NCI-H1105 treated with DMSO at 0.1 percent for 48 hours (cell line): ENCODE data around the gene TIMM44.
A peak's percentile ranks its signal among the peaks of the same experiment; 100 is the strongest.
"Not testable (repeated sequence)": the region's sequence is repeated elsewhere in the genome, so short reads cannot be mapped to it uniquely, and the experiment has no call there.

Experiments
- DNase-seq: peaks from one replicate; lab custom pipeline; 2025; lab: John Stamatoyannopoulos, UW

The TIMM44 gene

DNA sequence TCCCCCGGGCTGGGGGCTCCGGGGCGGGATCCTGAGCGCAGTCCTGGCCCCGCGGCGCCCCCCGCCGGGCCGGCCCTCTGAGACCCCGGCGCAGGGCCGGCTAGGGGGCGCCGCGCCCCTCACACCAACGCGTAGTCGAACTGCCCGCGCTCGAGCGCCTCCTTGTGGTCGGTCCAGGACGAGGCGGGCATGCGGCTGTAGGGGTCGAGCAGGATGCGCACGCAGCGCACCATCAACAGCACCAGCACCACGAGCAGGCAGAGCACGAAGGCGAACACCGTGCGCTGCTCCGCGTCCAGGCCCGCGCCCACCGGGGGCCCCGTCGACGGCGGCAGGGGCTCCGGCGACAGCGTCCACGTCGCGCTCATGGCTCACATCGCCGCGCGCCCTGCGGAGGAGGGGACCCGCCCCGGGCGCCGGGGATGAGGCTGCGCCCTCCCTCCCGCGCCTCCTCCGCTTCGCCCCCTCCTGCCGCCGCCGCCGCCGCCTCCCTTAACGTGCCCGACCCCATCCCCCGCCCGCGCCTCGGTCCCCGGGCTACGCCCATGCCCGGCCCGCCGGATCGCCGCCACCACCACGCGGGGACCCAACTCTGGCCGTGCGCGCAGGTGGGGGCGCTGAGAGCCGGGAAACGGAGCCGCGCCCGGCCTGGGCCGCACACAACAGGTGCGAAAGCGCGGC lies 18.2 kb downstream of the TIMM44 start:
- peak; percentile 74 for DNase-seq

DNA sequence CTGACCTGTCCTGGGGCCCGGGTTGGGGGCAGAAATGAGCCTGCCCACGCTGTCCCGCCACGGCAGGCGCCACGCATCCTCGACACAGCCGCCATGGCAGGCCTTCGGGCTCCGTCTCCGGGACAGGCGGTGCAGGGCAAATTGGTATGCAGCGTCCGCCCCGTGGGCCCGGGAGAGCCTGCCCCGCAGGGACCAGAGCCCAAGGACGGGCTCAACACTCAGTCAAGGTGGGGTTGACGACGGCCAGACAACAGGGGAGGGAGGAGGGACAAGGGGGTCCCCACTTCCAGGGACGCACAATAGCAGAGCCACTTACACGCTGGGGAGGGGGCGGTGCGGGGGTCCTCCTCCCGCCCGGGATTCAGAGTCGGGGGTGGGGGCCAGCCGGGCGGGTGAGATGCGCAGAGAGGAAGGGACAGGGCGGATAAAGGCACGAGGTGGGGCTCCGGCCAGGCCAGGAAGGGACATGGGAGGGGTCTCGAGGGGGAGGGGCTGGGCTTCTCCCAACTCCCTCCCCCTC lies 18.8 kb downstream of the TIMM44 start:
- DNase-seq = no peak

DNA sequence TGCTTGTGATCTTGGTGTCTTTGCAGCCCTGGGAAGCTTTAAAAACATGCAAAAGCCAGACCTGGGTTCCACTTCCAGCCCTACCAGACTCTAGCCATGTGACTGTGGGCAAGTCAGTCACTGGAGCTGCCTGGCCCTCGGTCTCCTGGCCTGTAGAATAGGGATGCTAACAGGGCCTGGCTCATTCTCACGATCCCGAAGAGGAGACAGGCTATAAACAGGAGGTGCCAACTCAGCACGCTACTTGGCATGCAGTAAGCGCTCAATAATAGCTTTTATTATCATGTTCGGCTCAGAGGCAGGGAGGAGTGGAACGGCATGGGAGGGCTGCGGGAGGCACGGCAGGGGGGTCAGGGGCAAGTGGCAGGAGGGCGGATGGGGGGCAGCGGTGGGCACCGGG lies 19.2 kb downstream of the TIMM44 start:
- no peak for DNase-seq

DNA sequence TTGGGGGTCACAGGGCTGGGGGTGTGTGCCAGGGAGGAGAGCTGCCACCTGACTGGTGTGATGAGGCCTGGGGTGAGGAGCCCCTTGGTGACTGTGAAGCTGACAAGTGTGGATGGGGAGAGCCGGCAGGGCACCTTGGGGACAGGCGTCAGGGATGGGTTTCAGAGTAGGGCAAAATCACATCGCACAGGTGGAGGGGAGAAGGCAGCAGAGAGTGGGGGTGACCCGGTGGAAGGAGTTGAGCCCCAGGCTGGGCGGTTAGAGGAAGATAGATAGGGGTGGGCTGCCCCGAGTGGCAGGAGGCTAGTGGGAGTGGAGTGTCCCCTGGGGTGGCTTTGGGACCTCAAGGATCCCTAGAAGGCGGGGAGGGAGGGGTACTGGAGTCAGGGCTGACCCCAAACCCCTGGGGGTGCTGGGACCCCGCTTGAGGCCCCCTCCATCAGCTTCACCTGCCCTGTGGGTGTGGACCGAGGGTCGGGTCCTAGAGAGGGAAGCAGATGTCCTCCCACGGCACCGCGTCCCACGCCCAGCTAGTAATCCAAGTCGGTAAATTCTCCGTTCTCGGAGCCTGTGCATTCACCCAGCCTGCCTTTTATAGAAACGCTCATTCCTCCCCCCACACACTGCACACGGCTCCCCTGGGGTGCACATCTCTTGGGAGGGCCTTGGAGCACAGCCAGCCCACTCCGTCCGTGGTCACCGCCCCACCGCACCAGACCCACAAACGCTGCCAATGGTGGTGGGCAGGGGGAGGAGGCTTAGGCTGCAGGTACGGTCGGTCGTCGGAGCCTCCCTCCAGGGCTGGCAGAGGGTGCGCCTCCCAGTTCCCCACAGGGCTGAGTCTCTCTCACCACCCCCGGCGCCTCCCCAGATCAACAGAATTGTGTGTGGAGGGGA lies 19.9 kb downstream of the TIMM44 start:
- no peak for DNase-seq

DNA sequence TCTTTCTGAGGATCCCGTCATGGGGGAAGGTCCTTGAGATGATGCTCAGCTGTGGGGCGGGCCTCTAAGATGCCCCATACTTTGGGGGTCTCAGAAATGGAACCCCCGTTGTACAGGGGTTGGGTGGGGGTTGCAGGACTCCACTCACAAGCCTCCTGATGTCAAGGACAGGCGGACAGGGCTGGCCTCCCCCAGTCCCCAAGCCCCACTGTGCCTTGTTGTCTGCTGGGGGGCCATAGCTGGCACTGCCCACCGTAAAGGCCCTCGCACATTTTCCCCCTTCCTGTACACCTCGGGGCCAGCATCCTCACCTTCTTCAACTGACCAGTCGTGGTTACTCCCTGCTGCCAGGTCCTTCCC lies 20.6 kb downstream of the TIMM44 start:
- DNase-seq = no peak

DNA sequence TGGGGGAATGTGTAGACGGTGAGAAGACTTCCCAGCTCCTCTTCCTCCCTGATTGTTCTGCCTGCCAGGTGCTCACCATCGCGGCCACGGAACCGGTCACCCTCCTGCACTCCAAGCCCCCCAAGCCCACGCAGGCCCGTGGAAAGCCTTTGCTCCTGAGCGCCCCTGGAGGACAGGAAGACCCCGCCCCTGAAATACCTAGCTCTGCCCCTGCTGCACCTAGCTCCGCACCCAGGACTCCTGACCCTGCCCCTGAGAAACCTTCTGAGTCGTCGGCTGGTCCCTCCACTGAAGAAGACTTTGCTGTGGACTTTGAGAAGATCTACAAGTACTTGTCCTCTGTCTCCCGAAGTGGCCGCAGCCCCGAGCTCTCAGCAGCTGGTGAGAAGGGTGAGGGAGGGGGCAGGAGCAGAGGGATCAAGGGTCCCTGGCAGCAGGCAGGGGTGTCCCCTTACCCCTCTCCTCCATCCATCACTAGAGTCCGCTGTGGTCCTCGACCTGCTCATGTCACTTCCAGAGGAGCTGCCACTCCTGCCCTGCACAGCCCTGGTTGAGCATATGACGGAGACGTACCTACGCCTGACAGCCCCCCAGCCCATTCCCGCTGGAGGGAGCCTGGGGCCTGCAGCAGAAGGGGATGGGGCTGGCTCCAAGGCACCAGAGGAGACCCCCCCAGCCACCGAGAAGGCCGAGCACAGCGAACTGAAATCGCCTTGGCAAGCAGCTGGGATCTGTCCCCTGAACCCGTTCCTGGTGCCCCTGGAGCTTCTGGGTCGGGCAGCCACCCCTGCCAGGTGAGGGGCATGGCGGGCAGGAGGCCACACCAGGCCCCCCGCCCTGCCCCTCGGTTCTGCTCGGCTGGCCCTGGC lies 21.3 kb downstream of the TIMM44 start:
- no peak for DNase-seq

DNA sequence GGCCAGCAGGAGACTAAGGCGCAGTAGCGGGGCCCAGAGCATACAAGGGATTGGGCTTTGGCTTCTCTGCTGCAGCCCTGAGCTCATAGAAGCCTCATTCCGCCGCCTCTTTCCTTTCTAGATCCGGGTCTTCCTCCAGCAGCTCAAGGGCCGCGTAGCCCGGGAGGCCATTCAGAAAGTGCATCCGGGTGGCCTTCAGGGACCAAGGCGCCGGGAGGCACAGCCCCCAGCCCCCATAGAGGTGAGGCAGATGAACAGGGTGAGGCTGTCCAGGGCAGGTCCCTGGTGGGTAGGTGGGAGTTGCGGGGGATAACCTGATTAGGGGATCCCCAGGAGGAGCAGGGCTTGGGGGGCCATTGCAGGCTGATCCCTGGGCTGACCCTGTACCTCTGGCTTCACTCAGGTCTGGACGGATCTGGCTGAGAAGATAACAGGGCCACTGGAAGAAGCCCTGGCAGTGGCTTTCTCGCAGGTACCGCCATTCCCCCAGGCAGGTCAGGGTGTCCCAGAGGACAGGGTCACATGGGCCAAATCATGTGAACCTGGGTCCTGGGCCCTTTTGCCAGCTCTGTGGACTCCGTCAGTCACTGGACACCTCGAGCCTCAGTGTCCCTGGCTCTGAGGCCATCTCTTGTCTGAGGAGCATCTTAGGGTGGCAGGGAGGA lies 22.0 kb downstream of the TIMM44 start:
- DNase-seq = peak; percentile 40

DNA sequence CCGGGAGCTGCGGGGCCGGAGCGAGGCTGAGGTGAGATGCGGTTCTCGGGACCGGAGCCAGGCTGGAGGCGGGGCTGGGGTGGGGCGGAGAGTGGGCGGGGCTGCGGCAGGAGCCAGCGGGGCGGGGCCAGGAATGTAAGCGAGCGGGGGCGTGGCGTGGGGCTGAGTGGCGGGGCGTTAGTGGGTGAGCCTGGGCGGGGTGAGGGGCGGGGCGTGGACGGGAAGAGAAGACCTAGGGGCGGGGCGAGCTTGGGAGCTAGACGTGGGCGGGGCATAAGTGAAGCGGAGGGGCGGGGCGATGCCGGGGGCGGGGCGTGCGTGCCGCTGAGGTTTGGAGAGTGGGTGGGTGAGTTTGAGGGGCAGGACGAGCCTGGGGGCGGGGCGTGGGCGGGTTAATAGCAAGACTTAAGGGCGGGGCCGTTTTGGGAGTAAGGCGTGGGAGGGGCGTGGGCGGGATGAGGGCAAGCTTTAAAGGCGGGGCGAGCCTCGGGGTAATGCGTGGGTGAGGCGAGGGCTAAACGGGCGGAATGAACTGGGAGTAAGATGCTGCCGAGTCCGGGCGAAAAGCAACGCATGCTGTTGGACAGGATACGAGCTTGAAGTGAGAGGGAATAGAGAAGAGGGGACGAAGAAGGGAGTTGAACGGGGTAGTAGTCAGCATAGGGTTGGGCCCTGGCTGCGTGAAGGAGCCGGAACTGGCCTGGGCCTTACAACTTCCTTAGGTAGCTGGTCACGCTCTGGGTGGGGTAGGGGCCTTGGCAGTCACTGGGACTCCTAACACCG lies 22.8 kb downstream of the TIMM44 start:
- peak; percentile 95 for DNase-seq

DNA sequence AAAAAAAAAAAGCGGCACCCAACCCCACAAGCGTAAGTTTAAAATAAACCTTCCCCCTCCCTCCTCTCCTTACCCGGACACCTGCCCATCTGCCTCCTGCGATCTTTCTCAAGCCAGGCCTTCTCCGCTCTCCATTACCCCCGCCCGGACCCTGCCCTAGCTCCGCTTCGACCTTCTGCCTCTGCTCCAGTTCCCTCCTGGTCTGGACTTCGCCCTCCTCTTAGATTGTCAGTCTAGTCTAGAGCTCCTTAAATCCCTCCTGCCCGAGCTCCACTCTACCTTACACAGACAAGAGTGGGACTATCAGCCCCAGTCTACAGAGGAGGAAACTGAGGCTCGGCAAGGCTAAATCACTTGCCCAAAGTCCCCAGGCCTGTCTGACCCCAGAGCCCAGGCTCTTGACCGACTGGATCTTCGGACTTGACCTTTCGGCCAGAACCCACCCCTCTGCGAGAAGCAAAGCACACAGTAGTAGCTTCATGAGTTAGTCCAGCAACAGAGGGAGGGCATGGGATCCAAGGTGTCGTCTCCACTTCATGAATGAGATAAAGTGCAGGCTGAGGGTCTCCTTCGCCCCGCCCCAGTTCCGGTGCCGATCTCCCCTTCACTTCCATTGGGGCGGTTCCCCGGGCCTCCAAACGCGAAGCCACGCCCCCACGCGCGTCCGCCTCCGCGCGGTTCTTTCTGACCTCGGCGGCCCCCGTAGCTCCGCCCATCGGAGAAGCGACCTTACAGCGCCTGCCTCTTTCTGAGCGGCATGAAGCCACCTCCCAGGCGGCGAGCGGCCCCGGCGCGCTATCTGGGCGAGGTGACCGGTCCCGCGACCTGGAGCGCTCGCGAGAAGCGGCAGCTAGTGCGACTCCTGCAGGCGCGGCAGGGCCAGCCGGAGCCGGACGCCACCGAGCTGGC lies 23.6 kb downstream of the TIMM44 start, which contains the start of gene SNAPC2:
TSS of gene SNAPC2 (plus strand) at position 729 of the 909 bp plus-strand sequence. CDS start at position 758, 29 bp downstream.
- peak; percentile 90 for DNase-seq

DNA sequence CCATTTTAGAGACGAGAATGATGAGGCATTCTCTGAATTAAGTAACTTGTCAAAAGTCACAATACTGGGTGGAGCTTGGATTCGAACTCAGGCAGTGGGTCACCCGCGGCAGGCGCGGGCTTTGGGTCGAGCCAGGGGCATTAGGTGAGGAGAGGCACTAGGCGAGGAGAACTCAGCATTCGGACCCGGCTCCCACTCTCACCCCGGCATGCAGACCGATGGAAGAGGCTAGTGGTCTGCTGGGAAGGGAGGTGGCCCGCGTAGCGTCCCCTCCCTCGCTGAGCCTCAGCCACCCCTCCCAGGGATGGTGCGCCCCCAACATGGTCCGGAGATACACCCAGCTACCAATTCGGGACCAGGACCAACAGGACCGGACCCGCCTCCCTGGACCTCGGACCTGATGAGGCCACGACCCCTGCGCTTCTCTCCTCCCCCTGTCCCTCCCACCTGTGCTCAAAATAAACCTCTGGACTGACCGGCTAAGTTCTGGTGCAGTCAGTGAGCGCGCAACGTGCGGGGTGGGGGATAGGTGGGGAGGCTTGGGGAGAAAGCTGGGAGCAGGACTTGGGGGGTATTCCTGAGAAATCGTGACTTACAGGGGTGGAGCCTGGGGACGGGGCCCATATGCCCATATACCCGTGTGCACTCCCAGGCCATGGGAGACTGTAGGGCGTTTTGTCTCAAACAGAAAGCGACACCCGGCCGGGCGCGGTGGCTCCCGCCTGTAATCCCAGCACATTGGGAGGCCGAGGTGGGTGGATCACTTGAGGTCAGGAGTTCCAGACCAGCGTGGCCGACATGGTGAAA lies 24.6 kb downstream of the TIMM44 start:
- no peak for DNase-seq

DNA sequence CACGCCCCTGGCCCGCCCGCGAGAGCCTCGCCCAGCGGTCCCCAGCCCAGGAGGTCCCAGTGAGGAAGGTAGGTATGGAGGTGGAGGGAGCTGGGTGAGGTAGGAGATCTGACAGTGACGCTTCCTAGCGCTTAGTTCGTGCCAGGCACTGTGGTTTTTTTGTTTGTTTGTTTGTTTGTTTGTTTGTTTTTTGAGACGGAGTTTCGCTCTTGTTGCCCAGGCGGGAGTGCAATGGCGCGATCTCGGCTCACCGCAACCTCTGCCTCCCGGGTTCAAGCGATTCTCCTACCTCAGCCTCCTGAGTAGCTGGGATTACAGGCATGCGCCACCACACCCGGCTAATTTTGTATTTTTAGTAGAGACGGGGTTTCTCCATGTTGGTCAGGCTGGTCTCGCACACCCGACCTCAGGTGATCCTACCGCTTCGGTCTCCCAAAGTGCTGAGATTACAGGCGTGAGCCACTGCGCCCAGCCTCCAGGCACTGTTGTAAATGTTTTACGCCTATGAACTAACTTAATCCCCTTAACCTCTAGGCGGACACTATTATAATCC lies 25.3 kb downstream of the TIMM44 start:
- not testable (repeated sequence) for DNase-seq

DNA sequence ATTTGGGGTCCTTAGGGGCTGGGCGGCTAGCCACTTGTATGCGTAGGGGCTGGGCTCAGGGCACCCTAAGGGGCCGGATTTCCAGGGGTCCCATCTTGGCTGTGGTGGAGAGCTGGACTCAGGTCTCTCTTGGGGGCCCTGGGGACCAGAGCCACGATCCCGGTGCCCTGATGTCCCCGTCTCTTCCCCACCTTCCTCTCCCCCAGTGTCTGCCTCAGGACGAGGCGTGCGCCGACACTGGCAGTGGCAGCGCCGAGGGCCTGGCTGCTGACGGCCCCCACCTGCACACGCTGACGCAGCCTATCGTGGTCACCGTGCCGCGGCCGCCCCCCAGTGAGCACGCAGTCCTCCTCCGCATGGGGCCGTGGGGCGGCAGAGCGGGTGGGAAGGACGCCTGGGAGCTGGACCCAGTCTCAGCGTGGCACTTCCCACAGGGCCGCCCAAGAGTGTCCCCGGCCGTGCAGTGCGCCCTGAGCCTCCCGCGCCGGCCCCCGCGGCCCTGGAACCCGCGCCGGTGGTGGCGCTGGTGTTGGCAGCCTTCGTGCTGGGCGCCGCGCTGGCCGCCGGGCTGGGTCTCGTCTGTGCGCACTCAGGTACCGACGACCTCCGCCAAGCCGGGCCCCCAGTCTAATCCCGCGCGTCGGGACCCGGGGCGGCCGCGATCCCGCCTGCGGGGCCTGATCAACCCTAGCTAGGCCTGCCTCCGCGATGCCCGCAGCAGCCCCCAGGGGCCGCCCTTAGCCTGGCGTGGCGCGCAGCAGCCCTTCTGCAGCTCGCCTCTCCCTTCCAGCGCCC lies 26.0 kb downstream of the TIMM44 start:
- DNase-seq = peak; percentile 39

DNA sequence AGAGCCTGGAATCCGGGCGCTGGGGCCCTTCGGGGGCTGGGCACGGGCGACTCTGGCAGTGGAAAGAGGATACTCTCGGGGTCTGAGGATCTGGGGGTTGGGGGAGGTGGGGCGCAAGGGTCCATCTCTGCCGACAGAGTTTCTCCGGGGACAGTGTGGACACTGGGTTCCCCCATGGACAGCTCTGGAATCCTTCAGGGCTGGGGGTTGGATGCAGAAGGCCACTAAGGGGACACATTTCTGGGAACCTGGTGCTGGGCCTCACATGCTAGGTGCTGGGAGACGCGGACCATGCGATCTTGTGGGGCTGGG lies 26.6 kb downstream of the TIMM44 start:
- DNase-seq = no peak

DNA sequence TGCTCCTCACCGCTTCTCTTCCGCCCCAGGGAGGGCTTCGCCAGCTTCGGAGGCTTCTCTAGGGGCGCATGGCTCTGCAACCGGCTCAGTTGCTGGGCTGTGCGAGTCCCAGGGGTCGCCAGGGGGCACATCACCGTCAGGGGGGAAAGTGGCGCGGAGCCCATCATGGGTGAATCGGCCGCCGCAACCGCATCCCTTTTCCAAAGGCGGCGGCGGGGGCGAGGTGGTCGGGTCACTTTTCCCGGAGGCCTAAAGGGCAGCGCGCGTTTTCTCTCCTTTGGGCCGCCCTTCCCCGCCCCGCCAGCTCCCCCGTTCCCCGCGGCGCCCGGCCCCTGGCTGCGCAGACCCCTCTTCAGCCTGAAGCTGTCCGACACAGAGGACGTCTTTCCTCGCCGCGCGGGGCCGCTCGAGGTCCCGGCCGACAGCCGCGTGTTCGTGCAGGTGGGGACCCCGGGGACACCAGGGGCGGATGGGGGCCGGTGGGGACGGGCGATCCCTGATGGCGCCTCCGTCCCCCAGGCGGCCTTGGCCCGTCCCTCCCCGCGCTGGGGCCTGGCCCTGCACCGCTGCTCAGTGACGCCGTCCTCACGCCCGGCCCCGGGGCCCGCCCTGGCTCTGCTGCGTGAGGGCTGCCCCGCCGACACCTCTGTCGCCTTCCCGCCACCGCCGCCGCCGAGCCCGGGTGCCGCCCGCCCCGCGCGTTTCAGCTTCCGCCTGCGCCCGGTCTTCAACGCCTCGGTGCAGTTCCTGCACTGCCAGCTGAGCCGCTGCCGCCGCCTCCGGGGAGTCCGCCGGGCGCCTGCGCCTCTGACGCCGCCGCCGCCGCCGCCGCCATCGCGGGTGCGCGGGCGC lies 27.1 kb downstream of the TIMM44 start:
- no peak for DNase-seq

DNA sequence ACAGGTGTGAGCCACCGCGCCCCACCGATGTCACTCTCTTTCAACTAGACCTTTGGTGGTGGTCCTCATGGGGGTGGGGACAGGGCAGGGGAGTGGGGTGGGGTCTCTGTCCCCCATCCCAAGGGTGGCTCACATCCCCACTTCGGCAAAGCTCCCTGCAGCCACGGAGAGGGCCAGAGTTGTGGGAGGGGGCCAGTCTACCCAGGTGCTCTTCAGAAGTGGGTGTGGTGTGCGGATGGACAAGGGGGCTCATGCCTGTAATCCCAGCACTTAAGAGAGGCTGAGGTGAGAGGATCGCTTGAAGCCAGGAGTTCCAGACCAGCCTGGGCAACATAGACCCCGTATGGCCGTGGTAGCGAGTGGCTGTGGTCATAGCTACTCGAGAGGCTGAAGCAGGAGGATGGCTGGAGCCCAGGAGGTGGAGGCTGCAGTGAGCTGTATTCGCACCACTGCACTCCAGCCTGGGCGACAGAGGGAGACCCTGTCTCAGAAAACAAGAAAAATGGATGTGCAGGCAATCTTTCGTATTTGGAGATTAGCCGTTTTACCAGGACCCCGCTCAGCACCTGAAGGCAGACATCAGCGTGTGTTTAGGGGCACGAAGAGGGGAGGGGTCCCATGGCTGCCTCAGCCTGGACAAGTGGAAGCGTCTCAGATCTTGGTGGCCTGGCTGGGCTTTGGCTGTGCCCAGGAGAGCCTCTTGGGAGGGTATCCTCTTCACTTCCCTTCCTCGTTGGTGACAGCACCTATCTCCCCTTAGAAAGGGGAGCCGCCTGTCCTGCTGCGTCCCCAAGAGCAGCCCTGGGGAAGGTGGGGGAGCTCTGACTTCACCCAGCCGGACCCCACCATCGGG lies 28.0 kb downstream of the TIMM44 start:
- DNase-seq = no peak

DNA sequence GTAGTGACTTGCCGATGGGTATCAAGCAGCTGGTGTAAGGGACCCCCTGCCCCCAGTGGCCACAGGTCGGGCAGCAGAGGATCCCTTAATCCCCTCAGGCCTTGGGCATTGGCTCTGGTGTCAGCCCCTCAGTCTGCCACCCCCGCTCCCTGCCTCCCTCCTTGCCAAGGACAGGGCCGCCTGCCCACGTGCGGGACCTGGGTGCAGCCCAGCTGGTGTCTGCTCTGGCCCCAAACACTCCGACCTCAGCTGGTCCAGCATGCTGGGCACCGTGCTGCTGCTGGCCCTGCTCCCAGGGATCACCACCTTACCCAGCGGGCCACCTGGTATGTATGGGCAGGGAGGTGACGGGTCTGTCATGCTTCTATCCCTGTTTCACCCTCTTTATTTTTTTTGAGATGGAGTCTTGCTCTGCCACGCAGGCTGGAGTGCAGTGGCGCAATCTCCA lies 28.8 kb downstream of the TIMM44 start, which contains the start of gene TGFBR3L:
TSS of gene TGFBR3L (plus strand) at position 233 of the 448 bp plus-strand sequence.
- no peak for DNase-seq
